Neural cell (in vitro differentiated cells): Measurements from ENCODE around the gene FAM120C. TPM values are rescaled to one million over a fixed set of nuclear protein-coding genes. Genes with fewer than 3 reads are reported as not detected.

Source experiments
- H2AFZ ChIP-seq: fragments of 200-600, 300-800 bp; sonication (generic), shearing (Covaris generic); 2 replicates; pipeline ENCODE4 v1.6.0; 2014; ENCODE audit warnings: low read depth, mild to moderate bottlenecking, antibody characterized with exemption, low read length, moderate library complexity
- H3F3A ChIP-seq: fragments of 200-600 bp; shearing (Covaris generic); 2 replicates; pipeline ENCODE4 v1.6.1; 2016; ENCODE audit warnings: mild to moderate bottlenecking, moderate library complexity, mixed read lengths, antibody characterized with exemption, low read length; ENCODE audit not compliant: insufficient read depth, poor library complexity, severe bottlenecking
- H3K27ac ChIP-seq: fragments of 200-600, 300-800 bp; sonication (generic), shearing (Covaris generic); 2 replicates; pipeline ENCODE4 v1.5.1; 2014; ENCODE audit warnings: mild to moderate bottlenecking, low read length, moderate library complexity
- H3K27me3 ChIP-seq: fragments of 300-800, 200-600 bp; sonication (generic), shearing (Covaris generic); 2 replicates; pipeline ENCODE4 v1.6.0; 2014; ENCODE audit warnings: mild to moderate bottlenecking, low read depth, low read length, moderate library complexity; ENCODE audit not compliant: insufficient read depth
- H3K36me3 ChIP-seq: fragments of 300-800, 200-600 bp; sonication (generic), shearing (Covaris generic); 2 replicates; pipeline ENCODE4 v1.5.1; 2014; ENCODE audit warnings: mild to moderate bottlenecking, antibody characterized with exemption, low read length, moderate library complexity; ENCODE audit not compliant: insufficient read depth
- H3K4me2 ChIP-seq: fragments of 300-800, 200-600 bp; sonication (generic), shearing (Covaris generic); 2 replicates; pipeline ENCODE4 v1.6.0; 2014; ENCODE audit warnings: mild to moderate bottlenecking, low read length
- H3K4me3 ChIP-seq: fragments of 300-800, 200-600 bp; sonication (generic), shearing (Covaris generic); 2 replicates; pipeline ENCODE4 v1.5.1; 2014; ENCODE audit warnings: mild to moderate bottlenecking, low read length, moderate library complexity
- H3K79me2 ChIP-seq: fragments of 200-600 bp; shearing (Covaris generic); replicated peaks from 2 replicates; pipeline ENCODE4 v1.6.0; 2014; ENCODE audit warnings: mild to moderate bottlenecking, low read length, moderate library complexity; ENCODE audit not compliant: insufficient read depth
- H3K9ac ChIP-seq: fragments of 300-800, 200-600 bp; sonication (generic), shearing (Covaris generic); 2 replicates; pipeline ENCODE4 v1.6.1; 2016; ENCODE audit warnings: mild to moderate bottlenecking, low read length, mixed read lengths
- H3K9me2 ChIP-seq: fragments of 200-600 bp; shearing (Covaris generic); 2 replicates; pipeline ENCODE4 v1.6.1; 2016; ENCODE audit warnings: mild to moderate bottlenecking, low read length, mixed read lengths; ENCODE audit not compliant: insufficient read depth
- H3K9me3 ChIP-seq: fragments of 200-600, 300-800 bp; sonication (generic), shearing (Covaris generic); 2 replicates; pipeline ENCODE4 v1.6.1; 2016; ENCODE audit warnings: mild to moderate bottlenecking, mixed run types, low read length, moderate library complexity, mixed read lengths
- H4K20me1 ChIP-seq: fragments of 200-600 bp; shearing (Covaris generic); 2 replicates; pipeline ENCODE4 v1.6.1; 2016; ENCODE audit warnings: mild to moderate bottlenecking, mixed run types; ENCODE audit not compliant: insufficient read depth
- CTCF ChIP-seq: fragments of 450-650 bp; IDR thresholded peaks from 2 replicates; pipeline ENCODE4 v1.5.1; 2014; ENCODE audit warnings: antibody characterized with exemption, mild to moderate bottlenecking, moderate library complexity; ENCODE audit not compliant: poor library complexity, severe bottlenecking
- EP300 ChIP-seq: fragments of 450-650 bp; conservative IDR thresholded peaks from 2 replicates; pipeline ENCODE4 v1.6.1; 2014; ENCODE audit warnings: antibody characterized with exemption, mild to moderate bottlenecking, moderate library complexity; ENCODE audit not compliant: poor library complexity, severe bottlenecking
- EZH2 ChIP-seq: fragments of 200-600, 300-800 bp; shearing (Covaris generic), sonication (generic); IDR thresholded peaks from 2 replicates; pipeline ENCODE4 v1.6.1; 2014; ENCODE audit warnings: antibody characterized with exemption, low read length, borderline replicate concordance, mild to moderate bottlenecking; ENCODE audit not compliant: insufficient read depth, poor library complexity, severe bottlenecking
- MXI1 ChIP-seq: fragments of 450-650 bp; conservative IDR thresholded peaks from 2 replicates; pipeline ENCODE4 v1.6.1; 2014; ENCODE audit warnings: antibody characterized with exemption, mild to moderate bottlenecking; ENCODE audit not compliant: poor library complexity, severe bottlenecking
- POLR2AphosphoS5 ChIP-seq: IDR thresholded peaks from 2 replicates; pipeline ENCODE4 v1.6.1; 2012
- RAD21 ChIP-seq: fragments of 450-650 bp; conservative IDR thresholded peaks from 2 replicates; pipeline ENCODE4 v1.6.1; 2014; ENCODE audit warnings: antibody characterized with exemption, mild to moderate bottlenecking, moderate library complexity
- REST ChIP-seq: IDR thresholded peaks from 2 replicates; pipeline ENCODE4 v1.6.1; 2012; ENCODE audit warnings: borderline replicate concordance
- SMC3 ChIP-seq: fragments of 450-650 bp; conservative IDR thresholded peaks from 2 replicates; pipeline ENCODE4 v1.6.1; 2014; ENCODE audit warnings: antibody characterized with exemption, mild to moderate bottlenecking, moderate library complexity; ENCODE audit not compliant: poor library complexity
- TAF1 ChIP-seq: IDR thresholded peaks from 2 replicates; pipeline ENCODE4 v1.6.1; 2012; ENCODE audit warnings: low read depth
- polyA plus RNA-seq: library from polyadenylated mRNA; depleted of rRNA; stranded (reverse); fragments of >200 nt; gene quantifications from 2 replicates; pipeline ENCODE4 v1.2.3, GENCODE V29; 2014

The FAM120C gene
- polyA plus RNA-seq, 1 donor from 2014 or later: 2.5 TPM

GRCh38 chrX:54182194-54182863 is 725 bp downstream of the FAM120C start:
- Histone ChIP-seq H3K4me3 (peak overlapping the region; percentile 79), H3K79me2 (peaks cover 23% of the 10 kb centered on the region), H2AFZ (no peak overlapping the region), H3K27ac (peak overlapping the region; percentile 86), H3F3A (no peaks in the 10 kb centered on the region), H3K36me3 (no peaks in the 10 kb centered on the region), H4K20me1 (no peaks in the 10 kb centered on the region), H3K9me3 (no peaks in the 10 kb centered on the region), H3K9ac (peak overlapping the region; percentile 73), H3K4me2 (peak overlapping the region; percentile 51), H3K27me3 (no peaks in the 10 kb centered on the region), H3K9me2 (no peaks in the 10 kb centered on the region)
- TF ChIP-seq REST: no peak
- no peak for TF ChIP-seq EP300
- peak; percentile 76 for TF ChIP-seq MXI1

- no peak for TF ChIP-seq SMC3
- TF ChIP-seq CTCF: no peak
- TF ChIP-seq POLR2AphosphoS5: no peak
- TF ChIP-seq REST: no peak
- no peak for TF ChIP-seq EP300
- no peak for TF ChIP-seq RAD21
- TF ChIP-seq MXI1: no peak
- TF ChIP-seq EZH2: no peak
- TF ChIP-seq TAF1: no peak
- no peaks in the 10 kb centered on the region for H3F3A ChIP-seq
- no peaks in the 10 kb centered on the region for H3K9me3 ChIP-seq
- H3K79me2 ChIP-seq: peaks cover 23% of the 10 kb centered on the region
- no peak overlapping the region for H2AFZ ChIP-seq
- H3K4me2 ChIP-seq: peak overlapping the region; percentile 51
- no peaks in the 10 kb centered on the region for H4K20me1 ChIP-seq
- H3K36me3 ChIP-seq: no peaks in the 10 kb centered on the region
- H3K9ac ChIP-seq: peak overlapping the region; percentile 73
- H3K27ac ChIP-seq: no peak overlapping the region
- no peaks in the 10 kb centered on the region for H3K27me3 ChIP-seq
- H3K4me3 ChIP-seq: peak overlapping the region; percentile 79
- H3K9me2 ChIP-seq: no peaks in the 10 kb centered on the region
These were observed 1.7 kb downstream of the FAM120C start for GRCh38 chrX:54181202-54181953.
